ENCODE measurements around the gene SRP9.
"Not testable (repeated sequence)": the region's sequence is repeated elsewhere in the genome, so short reads cannot be mapped to it uniquely, and the experiment has no call there.

The SRP9 gene

GRCh38 chr1:225748529-225748928 lies 29.1 kb upstream of the SRP9 start:
- Histone ChIP-seq H3K36me3 (replicated peaks) (no peaks in the 10 kb centered on the region), H3K4me3 (no peak overlapping the region), H3K4me1 (0 out of 2 replicates have a peak, but pooled peaks cover 2% of the 10 kb centered on the region), H3K9me3 (no peaks in the 10 kb centered on the region), H3K27me3 (ENCODE audit: low read depth) (no peaks in the 10 kb centered on the region)
- no peak for DNase-seq (ENCODE audit: low spot score in 2 of 2)
- in situ Hi-C loops (cut with MboI; ENCODE audit: low sequenced_read_pairs), result no loop called here

GRCh38 chr1:225749706-225750105 lies 27.9 kb upstream of the SRP9 start:
- Histone ChIP-seq H3K4me3 (no peak overlapping the region), H3K36me3 (replicated peaks) (no peaks in the 10 kb centered on the region), H3K27me3 (ENCODE audit: low read depth) (no peaks in the 10 kb centered on the region), H3K9me3 (no peaks in the 10 kb centered on the region), H3K4me1 (0 out of 2 replicates have a peak, but pooled peaks cover 2% of the 10 kb centered on the region)
- in situ Hi-C loops (cut with MboI; ENCODE audit: low sequenced_read_pairs), result no loop called here
- no peak for DNase-seq (ENCODE audit: low spot score in 2 of 2)

- Histone ChIP-seq H3K27me3 (ENCODE audit: low read depth) (no peaks in the 10 kb centered on the region), H3K36me3 (replicated peaks) (no peaks in the 10 kb centered on the region), H3K4me1 (0 out of 2 replicates have a peak, but pooled peaks cover 2% of the 10 kb centered on the region), H3K9me3 (no peaks in the 10 kb centered on the region), H3K4me3 (no peak overlapping the region)
- in situ Hi-C loops (cut with MboI; ENCODE audit: low sequenced_read_pairs), result no loop called here
- no peak for DNase-seq (ENCODE audit: low spot score in 2 of 2)
Measured at GRCh38 chr1:225750420-225750819, 27.2 kb upstream of the SRP9 start.

GRCh38 chr1:225750875-225751824 lies 26.5 kb upstream of the SRP9 start:
- DNase-seq (ENCODE audit: low spot score in 2 of 2), result no peak
- H3K4me1 ChIP-seq, result 0 out of 2 replicates have a peak, but pooled peaks cover 2% of the 10 kb centered on the region
- no peaks in the 10 kb centered on the region for H3K27me3 ChIP-seq (ENCODE audit: low read depth)
- H3K9me3 ChIP-seq, result no peaks in the 10 kb centered on the region
- no peaks in the 10 kb centered on the region for H3K36me3 ChIP-seq (replicated peaks)
- H3K4me3 ChIP-seq, result no peak overlapping the region
- in situ Hi-C loops (cut with MboI; ENCODE audit: low sequenced_read_pairs), result no loop called here

GRCh38 chr1:225752245-225752644 lies 25.4 kb upstream of the SRP9 start:
- Histone ChIP-seq H3K9me3 (no peaks in the 10 kb centered on the region), H3K4me1 (0 out of 2 replicates have a peak, but pooled peaks cover 2% of the 10 kb centered on the region), H3K36me3 (replicated peaks) (no peaks in the 10 kb centered on the region), H3K27me3 (ENCODE audit: low read depth) (no peaks in the 10 kb centered on the region), H3K4me3 (no peak overlapping the region)
- in situ Hi-C loops (cut with MboI; ENCODE audit: low sequenced_read_pairs), result no loop called here
- no peak for DNase-seq (ENCODE audit: low spot score in 2 of 2)

- Histone ChIP-seq H3K27me3 (ENCODE audit: low read depth) (no peaks in the 10 kb centered on the region), H3K4me1 (0 out of 2 replicates have a peak, but pooled peaks cover 2% of the 10 kb centered on the region), H3K9me3 (no peaks in the 10 kb centered on the region), H3K4me3 (no peak overlapping the region), H3K36me3 (replicated peaks) (no peaks in the 10 kb centered on the region)
- in situ Hi-C loops (cut with MboI; ENCODE audit: low sequenced_read_pairs), result no loop called here
- no peak for DNase-seq (ENCODE audit: low spot score in 2 of 2)
Measured at GRCh38 chr1:225754940-225755641, 22.5 kb upstream of the SRP9 start.

- Histone ChIP-seq H3K27me3 (ENCODE audit: low read depth) (no peaks in the 10 kb centered on the region), H3K36me3 (replicated peaks) (no peaks in the 10 kb centered on the region), H3K9me3 (no peaks in the 10 kb centered on the region), H3K4me3 (no peak overlapping the region), H3K4me1 (0 out of 2 replicates have a peak, but pooled peaks cover 2% of the 10 kb centered on the region)
- no peak for DNase-seq (ENCODE audit: low spot score in 2 of 2)
- in situ Hi-C loops (cut with MboI; ENCODE audit: low sequenced_read_pairs), result no loop called here
Measured at GRCh38 chr1:225755671-225756319, 21.8 kb upstream of the SRP9 start.

GRCh38 chr1:225757927-225758656 lies 19.5 kb upstream of the SRP9 start:
- Histone ChIP-seq H3K9me3 (no peaks in the 10 kb centered on the region), H3K4me3 (no peak overlapping the region), H3K36me3 (replicated peaks) (no peaks in the 10 kb centered on the region), H3K27me3 (ENCODE audit: low read depth) (no peaks in the 10 kb centered on the region), H3K4me1 (peaks cover 7% of the 10 kb centered on the region)
- in situ Hi-C loops (cut with MboI; ENCODE audit: low sequenced_read_pairs), result no loop called here
- DNase-seq (ENCODE audit: low spot score in 2 of 2), result no peak

GRCh38 chr1:225759972-225760371 lies 17.7 kb upstream of the SRP9 start:
- DNase-seq (ENCODE audit: low spot score in 2 of 2); H3K4me3 ChIP-seq; H3K9me3 ChIP-seq; H3K27me3 ChIP-seq (ENCODE audit: low read depth); H3K36me3 ChIP-seq (replicated peaks); in situ Hi-C loops (cut with MboI; ENCODE audit: low sequenced_read_pairs): not testable (repeated sequence)
- H3K4me1 ChIP-seq, result peaks cover 10% of the 10 kb centered on the region

- in situ Hi-C loops (cut with MboI; ENCODE audit: low sequenced_read_pairs), result no loop called here
Measured at GRCh38 chr1:225760531-225760930, 17.1 kb upstream of the SRP9 start.

GRCh38 chr1:225761395-225761794 lies 16.2 kb upstream of the SRP9 start:
- H3K4me3 ChIP-seq; in situ Hi-C loops (cut with MboI; ENCODE audit: low sequenced_read_pairs); DNase-seq (ENCODE audit: low spot score in 2 of 2); H3K36me3 ChIP-seq (replicated peaks); H3K9me3 ChIP-seq; H3K27me3 ChIP-seq (ENCODE audit: low read depth): not testable (repeated sequence)
- peaks cover 10% of the 10 kb centered on the region for H3K4me1 ChIP-seq

More at GRCh38 chr1:225760531-225760930, 17.1 kb upstream of the SRP9 start:
- H3K4me1 ChIP-seq, result peaks cover 10% of the 10 kb centered on the region
- no peak for DNase-seq (ENCODE audit: low spot score in 2 of 2)
- no peaks in the 10 kb centered on the region for H3K9me3 ChIP-seq
- no peaks in the 10 kb centered on the region for H3K27me3 ChIP-seq (ENCODE audit: low read depth)
- H3K36me3 ChIP-seq (replicated peaks), result no peaks in the 10 kb centered on the region
- H3K4me3 ChIP-seq, result no peak overlapping the region

- DNase-seq (ENCODE audit: low spot score in 2 of 2), result no peak
- in situ Hi-C loops (cut with MboI; ENCODE audit: low sequenced_read_pairs), result no loop called here
- H3K9me3 ChIP-seq, result no peaks in the 10 kb centered on the region
- peaks cover 10% of the 10 kb centered on the region for H3K4me1 ChIP-seq
- no peaks in the 10 kb centered on the region for H3K36me3 ChIP-seq (replicated peaks)
- H3K27me3 ChIP-seq (ENCODE audit: low read depth), result no peaks in the 10 kb centered on the region
- H3K4me3 ChIP-seq, result no peak overlapping the region
Measured at GRCh38 chr1:225762002-225762441, 15.6 kb upstream of the SRP9 start.

- Histone ChIP-seq H3K4me3 (no peak overlapping the region), H3K27me3 (ENCODE audit: low read depth) (no peaks in the 10 kb centered on the region), H3K36me3 (replicated peaks) (no peaks in the 10 kb centered on the region), H3K9me3 (no peaks in the 10 kb centered on the region), H3K4me1 (peaks cover 10% of the 10 kb centered on the region)
- in situ Hi-C loops (cut with MboI; ENCODE audit: low sequenced_read_pairs), result no loop called here
- DNase-seq (ENCODE audit: low spot score in 2 of 2), result no peak
Measured at GRCh38 chr1:225762444-225762843, 15.2 kb upstream of the SRP9 start.
